Fibroblast of skin of right quadriceps (primary cell): ENCODE measurements around the gene C7.
A peak's percentile ranks its signal among the peaks of the same experiment; 100 is the strongest.

Experiments
- DNase-seq: peaks from one replicate; pipeline ENCODE4 v3.0.0-alpha.2; 2013

Gene C7

DNA sequence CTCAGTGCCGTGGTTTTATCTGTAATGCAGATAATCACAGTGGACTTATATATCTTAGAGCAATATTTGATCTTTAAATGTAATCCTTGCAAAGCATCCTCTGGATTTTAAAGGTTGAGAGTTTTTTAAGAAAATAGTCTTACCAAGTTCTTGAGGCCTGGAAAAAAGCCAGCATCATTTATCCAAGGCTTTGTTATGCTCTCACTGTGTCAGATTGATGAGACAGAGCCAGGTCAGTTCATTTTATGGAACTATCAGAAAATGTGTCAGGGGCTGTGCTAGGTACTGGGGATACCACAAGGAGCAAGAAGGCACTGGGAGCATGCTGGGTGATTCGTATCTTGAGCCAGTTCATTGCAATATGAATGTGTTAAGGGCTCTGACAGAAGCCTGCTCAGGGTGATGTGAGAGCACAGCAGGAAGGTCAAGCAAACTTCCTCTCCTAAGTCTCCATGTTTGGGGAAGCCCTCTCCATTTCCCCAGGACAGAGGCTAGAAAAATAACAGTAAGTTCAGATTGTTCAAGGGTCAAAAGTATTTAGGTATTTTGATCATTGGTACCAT lies 19.7 kb downstream of the C7 start:
- DNase-seq = no peak

- no peak for DNase-seq
Observed at GRCh38 chr5:40932766-40933165, 23.5 kb downstream of the C7 start.

DNA sequence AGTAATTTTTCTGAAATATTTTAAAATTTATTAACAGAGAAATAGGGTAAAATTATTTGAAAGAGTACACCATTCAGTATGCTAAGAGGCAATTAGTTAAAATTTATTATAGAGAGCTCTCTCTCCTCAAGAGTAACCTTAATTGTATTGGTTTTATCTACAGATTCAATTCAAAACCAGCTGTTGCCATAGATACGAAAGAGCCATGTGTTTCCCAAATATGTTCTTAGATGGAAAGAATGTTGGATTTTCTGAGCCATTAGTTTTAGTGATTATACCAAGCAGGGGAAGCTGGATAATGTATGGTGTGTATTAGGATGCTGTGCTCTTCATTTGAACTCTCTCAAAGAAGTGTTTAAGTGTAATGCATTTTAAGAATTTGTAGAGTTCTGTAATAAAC lies 27.8 kb downstream of the C7 start:
- no peak for DNase-seq

DNA sequence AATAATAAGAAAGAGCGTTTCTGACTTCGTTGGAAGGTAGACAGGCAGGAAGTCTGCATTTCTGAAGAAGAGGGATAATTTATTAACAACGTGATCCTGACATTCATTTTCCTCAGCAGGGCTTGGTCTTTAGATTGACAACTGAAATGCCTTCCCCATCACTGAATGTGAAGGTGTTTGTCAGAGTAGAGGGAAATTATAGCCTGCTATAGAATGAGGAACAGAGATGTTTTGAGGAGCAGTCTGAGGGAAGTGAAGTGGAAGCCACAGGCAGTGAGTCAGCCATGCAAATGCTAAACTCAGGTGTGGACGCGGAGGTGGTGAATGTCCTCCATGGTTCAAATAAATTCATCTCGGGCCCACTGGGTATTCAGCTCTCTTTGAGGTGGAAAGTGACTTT lies 30.5 kb downstream of the C7 start:
- no peak for DNase-seq

DNA sequence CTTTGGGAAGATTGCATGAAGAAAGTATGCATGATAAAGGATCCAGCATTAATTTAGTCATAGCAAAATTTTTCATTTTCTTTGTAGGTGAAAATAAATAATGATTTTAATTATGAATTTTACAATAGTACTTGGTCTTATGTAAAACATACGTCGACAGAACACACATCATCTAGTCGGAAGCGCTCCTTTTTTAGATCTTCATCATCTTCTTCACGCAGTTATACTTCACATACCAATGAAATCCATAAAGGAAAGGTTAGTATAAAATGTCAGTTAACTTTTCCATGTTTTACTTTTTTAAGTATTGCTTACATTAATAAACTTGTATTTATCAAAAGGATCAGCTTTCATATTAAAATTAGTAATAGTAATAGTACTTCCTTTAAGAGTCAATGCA lies 35.8 kb downstream of the C7 start:
- no peak for DNase-seq

DNA sequence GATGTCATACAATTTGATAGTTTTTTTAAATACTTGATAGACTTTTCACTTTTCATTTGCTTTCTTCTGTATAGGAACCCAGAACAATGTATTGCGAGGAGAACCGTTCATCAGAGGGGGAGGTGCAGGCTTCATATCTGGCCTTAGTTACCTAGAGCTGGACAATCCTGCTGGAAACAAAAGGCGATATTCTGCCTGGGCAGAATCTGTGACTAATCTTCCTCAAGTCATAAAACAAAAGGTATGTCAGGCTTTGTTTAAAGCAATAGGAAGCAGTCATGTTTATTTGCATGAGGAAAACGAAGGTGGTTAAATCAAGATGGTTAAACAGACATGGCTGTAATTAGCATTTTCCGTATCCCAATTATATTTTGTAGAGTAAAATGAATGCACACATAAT lies 46.0 kb downstream of the C7 start:
- DNase-seq = no peak

DNA sequence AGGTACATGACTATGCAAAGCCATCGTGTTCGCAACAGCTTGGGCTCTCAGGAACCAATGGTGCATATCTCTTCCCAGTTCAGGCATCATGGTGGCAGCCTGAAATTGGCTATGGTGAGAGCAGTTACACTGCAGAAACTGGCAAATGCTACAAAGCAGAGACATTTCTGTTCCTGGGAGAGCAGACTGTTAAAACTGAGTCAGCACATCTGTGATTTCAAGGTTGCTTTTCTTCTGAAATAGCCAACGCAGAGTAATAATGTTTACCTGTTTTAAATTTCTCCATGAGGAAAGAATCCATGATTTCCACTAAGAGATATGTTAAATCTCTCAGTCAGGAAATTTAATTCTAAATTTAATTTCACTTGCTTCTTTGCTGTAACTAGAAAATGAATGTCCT lies 47.8 kb downstream of the C7 start:
- no peak for DNase-seq

GRCh38 chr5:40958811-40959210 lies 49.5 kb downstream of the C7 start:
- no peak for DNase-seq

GRCh38 chr5:40960037-40960436 lies 50.7 kb downstream of the C7 start:
- no peak for DNase-seq

GRCh38 chr5:40962207-40962955 lies 53.1 kb downstream of the C7 start:
- no peak for DNase-seq

GRCh38 chr5:40972434-40972833 lies 63.1 kb downstream of the C7 start:
- DNase-seq = no peak

DNA sequence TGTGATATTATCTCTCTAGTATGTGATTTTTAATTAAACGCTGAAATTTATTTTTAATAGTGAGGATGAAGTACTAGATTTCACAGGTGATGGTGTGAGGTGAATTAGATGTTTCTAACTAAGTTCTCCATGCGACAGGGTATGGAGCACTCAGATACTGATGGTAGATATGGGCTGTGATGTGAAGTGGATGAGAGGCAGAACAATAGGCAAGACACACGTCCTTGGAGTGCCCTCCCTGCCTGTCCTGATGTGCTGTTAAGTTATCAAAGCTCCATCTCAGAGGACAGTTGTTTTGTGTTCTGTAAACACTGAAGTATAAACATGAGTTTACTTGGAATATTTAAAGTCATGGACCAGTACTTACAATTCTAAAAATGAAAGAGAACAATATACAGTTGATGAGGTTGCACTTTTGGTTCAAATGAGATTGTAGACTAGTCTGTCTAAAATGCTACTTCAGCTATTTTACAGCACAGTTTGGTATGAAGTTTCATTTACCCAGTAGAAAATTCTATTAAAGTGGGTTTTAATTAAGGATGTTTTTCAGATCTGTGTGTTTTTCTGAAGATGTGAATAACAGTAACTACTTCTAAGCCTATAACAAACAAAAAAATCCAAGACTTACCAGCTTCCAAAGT lies 64.2 kb downstream of the C7 start:
- DNase-seq = no peak

DNA sequence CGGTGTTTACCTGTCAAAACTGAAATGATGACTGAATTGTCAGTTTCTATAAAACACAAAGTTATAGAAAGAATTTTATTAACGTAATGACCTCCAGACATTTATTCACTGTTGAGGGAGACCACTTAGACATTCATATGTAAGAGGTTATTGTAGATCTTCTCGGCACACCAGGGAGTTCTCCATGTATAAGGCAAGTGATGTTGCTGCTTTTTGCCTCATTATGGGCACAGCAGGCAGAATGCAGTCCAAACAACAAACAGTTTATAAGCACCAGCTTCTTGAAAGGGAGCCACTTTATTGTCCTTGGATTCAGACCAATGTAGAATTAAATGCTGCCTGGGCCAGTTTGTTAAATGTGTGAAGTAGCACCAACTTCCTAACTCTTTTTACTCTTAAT lies 66.7 kb downstream of the C7 start:
- DNase-seq = no peak

DNA sequence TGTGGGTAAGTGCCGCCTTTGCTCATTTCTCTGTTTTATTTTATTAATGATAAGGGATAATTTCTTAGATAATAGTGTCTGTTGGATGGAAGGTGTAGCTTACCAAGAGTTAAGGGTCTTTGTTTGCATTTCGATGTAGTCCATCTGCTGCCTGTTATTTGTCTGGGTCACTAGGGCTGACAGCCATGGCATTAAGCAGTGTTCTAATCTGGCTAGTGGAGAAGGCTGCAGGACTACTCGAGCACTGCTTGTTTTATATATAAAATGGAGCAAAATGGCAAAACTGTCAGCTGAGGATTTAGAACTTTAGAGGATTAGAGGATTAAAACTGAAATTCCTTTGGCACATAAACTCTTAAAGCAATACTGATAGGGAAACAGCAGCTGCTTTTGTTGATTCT lies 67.5 kb downstream of the C7 start:
- DNase-seq = no peak

GRCh38 chr5:40981420-40981819 lies 72.1 kb downstream of the C7 start:
- no peak for DNase-seq

GRCh38 chr5:40983781-40984180 lies 74.5 kb downstream of the C7 start:
- no peak for DNase-seq

- peak; percentile 19 for DNase-seq
Observed at GRCh38 chr5:40984884-40985283, 75.6 kb downstream of the C7 start.

DNA sequence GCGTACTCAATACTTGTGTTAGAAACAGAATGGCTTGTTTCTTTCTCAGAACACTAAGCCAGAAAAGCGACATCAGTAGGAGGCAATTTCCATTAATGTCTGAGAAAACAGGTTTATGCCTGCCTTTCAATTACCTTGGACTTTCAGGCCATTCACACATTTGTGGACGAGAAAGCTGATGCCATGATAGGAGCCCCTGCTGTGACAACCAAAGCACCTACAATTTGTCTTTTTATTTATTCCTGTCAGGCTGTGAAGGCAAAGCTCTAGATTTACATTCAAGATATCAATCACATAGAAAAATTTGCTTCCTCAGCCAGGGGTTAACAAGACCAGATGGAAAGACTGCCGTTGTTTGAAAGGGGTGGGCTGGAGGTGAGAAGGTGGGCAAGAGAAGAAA lies 76.2 kb downstream of the C7 start:
- DNase-seq = no peak

DNA sequence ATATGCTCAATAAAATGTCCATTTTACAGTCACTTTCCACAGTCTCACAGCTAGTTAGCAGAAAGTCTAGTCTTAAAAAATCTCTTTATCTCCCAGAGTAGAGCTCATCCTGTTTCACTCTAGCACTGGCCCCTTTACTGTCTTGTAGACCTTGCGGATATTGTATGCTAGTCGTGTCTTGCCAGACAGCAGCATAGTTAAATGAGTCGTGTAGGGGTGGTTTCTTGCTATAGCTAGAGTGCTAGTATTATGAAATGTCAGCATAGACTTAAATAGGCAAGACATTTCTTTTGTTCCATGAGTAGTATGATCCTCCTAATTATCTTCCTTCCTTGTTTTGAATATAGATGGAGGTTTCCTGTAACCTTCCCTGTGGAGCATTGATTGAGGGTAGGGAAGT lies 77.4 kb downstream of the C7 start:
- no peak for DNase-seq

GRCh38 chr5:40987349-40987748 lies 78.1 kb downstream of the C7 start:
- DNase-seq = no peak

GRCh38 chr5:40988746-40989510 lies 79.6 kb downstream of the C7 start:
- no peak for DNase-seq

GRCh38 chr5:40991168-40991980 lies 82.1 kb downstream of the C7 start:
- DNase-seq = no peak

GRCh38 chr5:40991981-40992559 lies 82.8 kb downstream of the C7 start:
- no peak for DNase-seq
